G401 (cell line): ENCODE results near the gene MPZL1. TPM values are rescaled to one million over a fixed set of nuclear protein-coding genes. Genes with fewer than 3 reads are reported as not detected.
"Not testable (repeated sequence)": the region's sequence is repeated elsewhere in the genome, so short reads cannot be mapped to it uniquely, and the experiment has no call there.

Source experiments
- DNase-seq: peaks from one replicate; pipeline ENCODE4 v3.0.0-alpha.2; 2015; ENCODE audit warnings: low spot score
- in situ Hi-C: cut with HindIII; loops from 2 replicates; pipeline ENCODE4 v1.10.0; 2016; ENCODE audit warnings: low sequenced_read_pairs, mixed read lengths
- total RNA-seq: library from RNA; depleted of rRNA; stranded (reverse); fragments of >200 nt; shearing (Covaris generic); gene quantifications from 2 replicates; pipeline ENCODE4 v1.2.3, GENCODE V29; 2014; rRNA removed

MPZL1 gene
- total RNA-seq, 1 experiment from 2014 or later, result 155 TPM

GRCh38 chr1:167824163-167824794 is 102.5 kb downstream of the MPZL1 start:
- in situ Hi-C loops, result no loop called here
- DNase-seq, result no peak

- in situ Hi-C loops, result no loop called here
- no peak for DNase-seq
These were observed 103.8 kb downstream of the MPZL1 start for GRCh38 chr1:167825419-167826079.

GRCh38 chr1:167826127-167826526 is 104.3 kb downstream of the MPZL1 start:
- in situ Hi-C loops, result no loop called here

GRCh38 chr1:167829868-167830267 is 108.1 kb downstream of the MPZL1 start:
- no peak for DNase-seq
- in situ Hi-C loops, result no loop called here

More at GRCh38 chr1:167826127-167826526, 104.3 kb downstream of the MPZL1 start:
- no peak for DNase-seq

GRCh38 chr1:167830668-167831067 is 108.9 kb downstream of the MPZL1 start:
- in situ Hi-C loops, DNase-seq: not testable (repeated sequence)

- in situ Hi-C loops, result no loop called here
- no peak for DNase-seq
These were observed 110.9 kb downstream of the MPZL1 start for GRCh38 chr1:167832693-167833092.

- DNase-seq, result no peak
- in situ Hi-C loops, result no loop called here
These were observed 112.1 kb downstream of the MPZL1 start for GRCh38 chr1:167833904-167834303.

GRCh38 chr1:167836197-167836596 is 114.4 kb downstream of the MPZL1 start:
- in situ Hi-C loops, result no loop called here
- DNase-seq, result no peak

GRCh38 chr1:167837326-167837725 is 115.5 kb downstream of the MPZL1 start:
- no peak for DNase-seq
- in situ Hi-C loops, result no loop called here

- no peak for DNase-seq
- in situ Hi-C loops, result no loop called here
These were observed 117.2 kb downstream of the MPZL1 start for GRCh38 chr1:167839009-167839408.

Other genes starting within 250 kb of the MPZL1 start
- 9.3 and 11.3 TPM in 2 replicates for gene CD247, start 203.5 kb upstream of the MPZL1 start, total RNA-seq
- gene CREG1, start 168.2 kb upstream of the MPZL1 start, total RNA-seq, result 1,472 and 1,526 TPM in 2 replicates
- gene RCSD1, start 91.8 kb upstream of the MPZL1 start, total RNA-seq, result not detected in 2 replicates
- gene ADCY10, start 192.2 kb downstream of the MPZL1 start, total RNA-seq, result not detected in 2 replicates
- 41.8 and 56.2 TPM in 2 replicates for gene DCAF6, start 214.7 kb downstream of the MPZL1 start, total RNA-seq
- gene MPC2, start 215.1 kb downstream of the MPZL1 start, total RNA-seq, result 67.2 and 72.8 TPM in 2 replicates